HG03066 (cell line): Measurements from ENCODE around the gene SLC47A1.
A peak's percentile ranks its signal among the peaks of the same experiment; 100 is the strongest.
"Not testable (repeated sequence)": the region's sequence is repeated elsewhere in the genome, so short reads cannot be mapped to it uniquely, and the experiment has no call there.

Experiments
- ATAC-seq: cut with Tn5 transposase; IDR thresholded peaks from one replicate; pipeline ENCODE4 v1.9.1; 2021; ENCODE audit warnings: low read depth; ENCODE audit not compliant: unreplicated experiment

Gene SLC47A1

GRCh38 chr17:19533718-19534561, at the start of gene SLC47A1:
Gene SLC47A1 (plus strand): TSS chr17:19533854. CDS start chr17:19533940, 86 bp downstream.
- ATAC-seq = no peak

GRCh38 chr17:19485800-19486340, 47.8 kb upstream of the SLC47A1 start:
- no peak for ATAC-seq

GRCh38 chr17:19486351-19487023, 47.2 kb upstream of the SLC47A1 start:
- no peak for ATAC-seq

- no peak for ATAC-seq
These were observed 46.5 kb upstream of the SLC47A1 start for GRCh38 chr17:19487024-19487600.

GRCh38 chr17:19492141-19492540, 41.5 kb upstream of the SLC47A1 start:
- ATAC-seq = no peak

- no peak for ATAC-seq
These were observed 38.5 kb upstream of the SLC47A1 start for GRCh38 chr17:19494961-19495806.

GRCh38 chr17:19495828-19496528, 37.7 kb upstream of the SLC47A1 start:
- ATAC-seq = no peak

GRCh38 chr17:19497624-19498023, 36.0 kb upstream of the SLC47A1 start:
- ATAC-seq = no peak

- no peak for ATAC-seq
These were observed 32.4 kb upstream of the SLC47A1 start for GRCh38 chr17:19501219-19501618.

- no peak for ATAC-seq
These were observed 31.1 kb upstream of the SLC47A1 start for GRCh38 chr17:19502517-19502916.

- ATAC-seq = not testable (repeated sequence)
These were observed 28.1 kb upstream of the SLC47A1 start for GRCh38 chr17:19505561-19505960.

GRCh38 chr17:19507775-19508576, 25.7 kb upstream of the SLC47A1 start:
- peak; percentile 61 for ATAC-seq

- ATAC-seq = no peak
These were observed 25.1 kb upstream of the SLC47A1 start for GRCh38 chr17:19508577-19508867.

- ATAC-seq = not testable (repeated sequence)
These were observed 24.3 kb upstream of the SLC47A1 start for GRCh38 chr17:19509281-19509852.

- ATAC-seq = no peak
These were observed 22.8 kb upstream of the SLC47A1 start for GRCh38 chr17:19510903-19511302.

GRCh38 chr17:19513897-19514488, 19.7 kb upstream of the SLC47A1 start:
- no peak for ATAC-seq

GRCh38 chr17:19517699-19518098, 16.0 kb upstream of the SLC47A1 start:
- ATAC-seq = no peak
